CD4-positive, CD25-positive, alpha-beta regulatory T cell (primary cell): ENCODE results near the gene PRDM10. TPM values are rescaled to one million over a fixed set of nuclear protein-coding genes. Genes with fewer than 3 reads are reported as not detected.

ENCODE experiments used
- ATAC-seq, 2 donors: fragments of 150-1000 bp; cut with Tn5 transposase; one replicate each; pipeline ENCODE4 v1.10.0; 2021; ENCODE audit warnings: low read depth in 2 of 2, moderate number of reproducible peaks in 2 of 2, moderate library complexity in 1 of 2
- DNase-seq, 3 donors: peaks; one replicate each; pipeline versions ENCODE4 v3.0.0 to v3.0.0-alpha.2; 2012 to 2022; ENCODE audit warnings: mixed read lengths in 1 of 3
- H3K27ac ChIP-seq: one replicate; pipeline ENCODE4 v1.7.0; 2013; ENCODE audit warnings: mild to moderate bottlenecking, low read length; ENCODE audit not compliant: insufficient read depth, poor library complexity, severe bottlenecking
- H3K27me3 ChIP-seq: one replicate; pipeline ENCODE4 v1.7.0; 2013; ENCODE audit warnings: low read length; ENCODE audit not compliant: control insufficient read depth, insufficient read depth
- H3K36me3 ChIP-seq: one replicate; pipeline ENCODE4 v1.7.0; 2013; ENCODE audit warnings: mild to moderate bottlenecking, low read length, moderate library complexity; ENCODE audit not compliant: control insufficient read depth, insufficient read depth
- H3K4me1 ChIP-seq: 2 replicates; pipeline ENCODE4 v1.7.0; 2013; ENCODE audit warnings: mild to moderate bottlenecking, low read length; ENCODE audit not compliant: insufficient read depth, control insufficient read depth, poor library complexity, severe bottlenecking
- H3K4me3 ChIP-seq: one replicate; pipeline ENCODE4 v1.7.0; 2013; ENCODE audit warnings: low read depth, mild to moderate bottlenecking, low read length, moderate library complexity
- H3K9me3 ChIP-seq, 2 experiments: 1 replicate in 1 of 2; 2 replicates in 1 of 2; pipeline ENCODE4 v1.7.0; 2013; ENCODE audit warnings: low read length in 2 of 2, mild to moderate bottlenecking in 1 of 2, moderate library complexity in 1 of 2; ENCODE audit not compliant: control insufficient read depth in 2 of 2
- H3K27ac Mint-ChIP-seq, 3 donors: one replicate each; pipeline ENCODE4 v1.8.0; 2020 to 2022; ENCODE audit warnings: mild to moderate bottlenecking in 3 of 3, mixed read lengths in 3 of 3, moderate library complexity in 2 of 3
- H3K27me3 Mint-ChIP-seq: one replicate; pipeline ENCODE4 v1.8.0; 2022; ENCODE audit warnings: mild to moderate bottlenecking, mixed read lengths
- H3K36me3 Mint-ChIP-seq: one replicate; pipeline ENCODE4 v1.8.0; 2020; ENCODE audit warnings: mixed read lengths
- H3K4me1 Mint-ChIP-seq, 4 donors: one replicate each; pipeline ENCODE4 v1.8.0; 2020 to 2022; ENCODE audit warnings: mixed read lengths in 4 of 4, mild to moderate bottlenecking in 1 of 4
- H3K4me3 Mint-ChIP-seq, 4 donors: one replicate each; pipeline ENCODE4 v1.8.0; 2020 to 2022; ENCODE audit warnings: mild to moderate bottlenecking in 4 of 4, mixed read lengths in 4 of 4, moderate library complexity in 3 of 4
- H3K9me3 Mint-ChIP-seq, 7 donors: one replicate each; pipeline ENCODE4 v1.8.0; 2020 to 2022; ENCODE audit warnings: mixed read lengths in 7 of 7, mild to moderate bottlenecking in 3 of 7, moderate library complexity in 2 of 7
- polyA plus RNA-seq, 4 donors: library from polyadenylated mRNA; unstranded; fragments of 300-500 nt; fragmentation: Illumina TruSeq; gene quantifications; one replicate each; pipeline ENCODE4 v1.2.3, GENCODE V29; 2021
- total RNA-seq: library from RNA; stranded (reverse); gene quantifications from one replicate; pipeline ENCODE4 v1.2.3, GENCODE V29; 2022

Gene PRDM10, protein sequence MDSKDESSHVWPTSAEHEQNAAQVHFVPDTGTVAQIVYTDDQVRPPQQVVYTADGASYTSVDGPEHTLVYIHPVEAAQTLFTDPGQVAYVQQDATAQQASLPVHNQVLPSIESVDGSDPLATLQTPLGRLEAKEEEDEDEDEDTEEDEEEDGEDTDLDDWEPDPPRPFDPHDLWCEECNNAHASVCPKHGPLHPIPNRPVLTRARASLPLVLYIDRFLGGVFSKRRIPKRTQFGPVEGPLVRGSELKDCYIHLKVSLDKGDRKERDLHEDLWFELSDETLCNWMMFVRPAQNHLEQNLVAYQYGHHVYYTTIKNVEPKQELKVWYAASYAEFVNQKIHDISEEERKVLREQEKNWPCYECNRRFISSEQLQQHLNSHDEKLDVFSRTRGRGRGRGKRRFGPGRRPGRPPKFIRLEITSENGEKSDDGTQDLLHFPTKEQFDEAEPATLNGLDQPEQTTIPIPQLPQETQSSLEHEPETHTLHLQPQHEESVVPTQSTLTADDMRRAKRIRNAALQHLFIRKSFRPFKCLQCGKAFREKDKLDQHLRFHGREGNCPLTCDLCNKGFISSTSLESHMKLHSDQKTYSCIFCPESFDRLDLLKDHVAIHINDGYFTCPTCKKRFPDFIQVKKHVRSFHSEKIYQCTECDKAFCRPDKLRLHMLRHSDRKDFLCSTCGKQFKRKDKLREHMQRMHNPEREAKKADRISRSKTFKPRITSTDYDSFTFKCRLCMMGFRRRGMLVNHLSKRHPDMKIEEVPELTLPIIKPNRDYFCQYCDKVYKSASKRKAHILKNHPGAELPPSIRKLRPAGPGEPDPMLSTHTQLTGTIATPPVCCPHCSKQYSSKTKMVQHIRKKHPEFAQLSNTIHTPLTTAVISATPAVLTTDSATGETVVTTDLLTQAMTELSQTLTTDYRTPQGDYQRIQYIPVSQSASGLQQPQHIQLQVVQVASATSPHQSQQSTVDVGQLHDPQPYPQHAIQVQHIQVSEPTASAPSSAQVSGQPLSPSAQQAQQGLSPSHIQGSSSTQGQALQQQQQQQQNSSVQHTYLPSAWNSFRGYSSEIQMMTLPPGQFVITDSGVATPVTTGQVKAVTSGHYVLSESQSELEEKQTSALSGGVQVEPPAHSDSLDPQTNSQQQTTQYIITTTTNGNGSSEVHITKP
- total RNA-seq = 15.8 TPM
- polyA plus RNA-seq = 1 to 10 TPM; 2.6 to 3.0 (median 2.7) TPM

DNA sequence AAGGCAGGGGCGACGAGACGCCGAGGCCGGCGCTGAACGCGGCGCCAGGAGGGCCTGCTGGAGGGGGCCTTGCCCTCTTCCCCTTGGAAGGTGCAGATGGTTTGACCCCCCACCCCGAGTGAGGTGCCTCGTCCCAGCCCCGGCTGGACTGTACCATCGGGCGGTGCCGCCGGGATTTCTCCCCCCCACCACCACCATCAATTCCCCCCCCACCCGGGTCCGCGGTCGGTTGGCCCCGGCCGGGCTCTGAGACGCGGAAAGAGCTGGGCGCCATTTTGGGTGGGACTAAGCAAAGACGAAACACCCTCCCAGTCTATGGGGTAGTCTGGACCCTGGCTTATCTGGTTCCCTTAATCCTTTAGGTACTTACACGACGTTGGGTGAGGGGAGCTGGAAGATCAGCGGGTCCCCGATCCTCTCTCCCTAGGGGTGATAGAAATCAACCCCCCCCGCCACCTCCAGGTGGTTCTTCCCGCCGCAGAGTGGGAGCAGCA lies at the start of gene PRDM10:
TSS of gene PRDM10 (minus strand) at position 484 of the 494 bp plus-strand sequence. CDS start 41,871 bp downstream, outside the sequence.
- H3K4me1 ChIP-seq = peaks cover 44% of the 10 kb centered on the region
- Mint-ChIP-seq H3K4me3 (peak within 1 kb of the TSS; percentile 95 to 100 (median 100)), H3K27ac (peak within 1 kb of the TSS; percentile 99 to 100 (median 100)), H3K36me3 (no peaks in the 10 kb centered on the region), H3K9me3 (peaks cover 0 to 1% (median 0%) of the 10 kb centered on the region in 7 donors), H3K4me1 (peaks cover 12 to 55% (median 36%) of the 10 kb centered on the region in 4 donors), H3K27me3 (peaks cover 7% of the 10 kb centered on the region)
- no peaks in the 10 kb centered on the region for H3K36me3 ChIP-seq
- peak within 1 kb of the TSS; percentile 98 for H3K4me3 ChIP-seq
- no peaks in the 10 kb centered on the region for H3K9me3 ChIP-seq
- DNase-seq = peak; percentile 88 to 95 (median 95)
- no peaks in the 10 kb centered on the region for H3K27me3 ChIP-seq
- ATAC-seq = peak; percentile 62 to 65
- H3K27ac ChIP-seq = peak within 1 kb of the TSS; percentile 98

DNA sequence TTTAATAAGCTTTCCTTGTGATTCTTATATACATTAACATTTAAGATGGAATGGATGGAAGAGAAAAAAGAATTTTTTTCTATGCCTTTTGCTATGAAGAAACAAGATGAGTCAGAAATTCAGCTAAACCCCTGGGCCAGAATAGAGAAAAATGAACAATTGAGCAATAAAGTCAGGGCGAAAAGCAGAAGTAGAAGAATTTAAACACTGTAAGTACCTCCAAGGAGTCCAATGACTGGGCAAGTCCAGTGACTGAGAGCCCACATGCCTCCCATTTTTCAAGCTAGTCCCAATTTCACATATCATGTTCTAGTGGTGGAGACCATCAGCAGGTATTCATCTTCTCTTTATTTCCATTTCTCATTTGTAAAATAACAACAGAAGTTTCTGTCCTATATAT lies 48.4 kb upstream of the PRDM10 start:
- peaks cover 0 to 2% of the 10 kb centered on the region in 2 experiments for H3K9me3 ChIP-seq
- H3K27ac ChIP-seq = no peak overlapping the region
- peaks cover 0 to 1% (median 0%) of the 10 kb centered on the region in 4 donors for H3K4me1 Mint-ChIP-seq
- no peaks in the 10 kb centered on the region for H3K36me3 ChIP-seq
- no peak for ATAC-seq
- no peak for DNase-seq
- H3K36me3 Mint-ChIP-seq = no peaks in the 10 kb centered on the region
- H3K9me3 Mint-ChIP-seq = peaks cover 0 to 4% (median 0%) of the 10 kb centered on the region in 7 donors
- no peaks in the 10 kb centered on the region for H3K4me1 ChIP-seq
- no peak overlapping the region for H3K4me3 ChIP-seq
- no peak overlapping the region for H3K4me3 Mint-ChIP-seq
- peaks cover 42% of the 10 kb centered on the region for H3K27me3 Mint-ChIP-seq
- peaks cover 7% of the 10 kb centered on the region for H3K27me3 ChIP-seq
- no peak overlapping the region for H3K27ac Mint-ChIP-seq

DNA sequence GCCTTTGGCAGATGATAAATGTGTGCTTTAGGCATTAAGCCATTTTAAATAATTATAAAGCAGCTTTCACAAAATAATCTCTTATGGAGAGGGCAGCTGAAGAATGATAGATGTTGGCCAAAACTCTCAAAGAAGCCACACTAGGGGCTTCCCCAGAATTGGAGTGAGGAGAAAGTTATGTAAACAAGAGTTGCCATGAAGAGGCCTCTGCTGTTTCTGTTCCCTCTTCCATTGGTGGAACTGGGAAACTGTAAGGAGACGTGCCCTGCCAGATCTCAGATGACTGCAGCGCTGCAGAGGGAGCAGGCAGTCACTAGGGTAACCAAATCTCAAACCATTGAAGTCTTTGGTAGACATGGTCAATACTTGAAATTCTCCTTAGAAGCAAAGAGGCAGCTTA lies 47.6 kb upstream of the PRDM10 start:
- Histone ChIP-seq H3K27me3 (peaks cover 7% of the 10 kb centered on the region), H3K36me3 (no peaks in the 10 kb centered on the region), H3K4me3 (no peak overlapping the region), H3K9me3 (peaks cover 0 to 2% of the 10 kb centered on the region in 2 experiments), H3K27ac (no peak overlapping the region), H3K4me1 (no peaks in the 10 kb centered on the region)
- ATAC-seq (no peak), DNase-seq (no peak)
- H3K9me3 Mint-ChIP-seq = peaks cover 0 to 4% (median 0%) of the 10 kb centered on the region in 7 donors
- H3K4me1 Mint-ChIP-seq = peaks cover 0 to 1% (median 0%) of the 10 kb centered on the region in 4 donors
- peaks cover 40% of the 10 kb centered on the region for H3K27me3 Mint-ChIP-seq
- H3K27ac Mint-ChIP-seq = no peak overlapping the region
- H3K36me3 Mint-ChIP-seq = no peaks in the 10 kb centered on the region
- H3K4me3 Mint-ChIP-seq = no peak overlapping the region

DNA sequence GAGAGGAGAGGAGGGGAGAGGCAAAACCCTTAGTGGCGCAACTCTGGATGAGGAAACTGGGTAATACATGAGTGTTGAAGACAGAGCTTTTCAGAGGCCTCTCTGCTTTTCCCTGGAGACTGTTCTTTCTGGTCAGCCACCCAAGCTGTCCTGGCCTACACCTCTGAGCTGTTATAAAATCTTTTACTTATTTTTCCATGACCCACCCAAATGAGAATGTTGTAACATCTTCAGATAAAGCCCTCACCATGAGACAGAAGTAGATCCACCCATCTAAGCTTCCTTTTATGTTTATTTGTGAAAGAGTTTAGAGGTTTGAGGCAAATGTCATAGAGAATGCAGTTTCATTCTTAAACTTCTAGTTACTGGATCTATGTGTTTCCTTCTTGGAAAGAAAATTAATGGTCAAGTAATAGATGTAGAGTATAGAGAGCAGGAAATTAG lies 46.7 kb upstream of the PRDM10 start:
- Histone ChIP-seq H3K36me3 (no peaks in the 10 kb centered on the region), H3K27me3 (peaks cover 7% of the 10 kb centered on the region), H3K27ac (no peak overlapping the region), H3K4me1 (no peaks in the 10 kb centered on the region), H3K4me3 (no peak overlapping the region), H3K9me3 (peaks cover 0 to 2% of the 10 kb centered on the region in 2 experiments)
- Mint-ChIP-seq H3K27me3 (peaks cover 32% of the 10 kb centered on the region), H3K4me3 (no peak overlapping the region), H3K9me3 (peaks cover 0 to 4% (median 0%) of the 10 kb centered on the region in 7 donors), H3K36me3 (no peaks in the 10 kb centered on the region), H3K27ac (peak overlapping the region in 1 of 3 donors; percentile 20), H3K4me1 (peaks cover 0 to 1% (median 0%) of the 10 kb centered on the region in 4 donors)
- DNase-seq = no peak
- no peak for ATAC-seq

DNA sequence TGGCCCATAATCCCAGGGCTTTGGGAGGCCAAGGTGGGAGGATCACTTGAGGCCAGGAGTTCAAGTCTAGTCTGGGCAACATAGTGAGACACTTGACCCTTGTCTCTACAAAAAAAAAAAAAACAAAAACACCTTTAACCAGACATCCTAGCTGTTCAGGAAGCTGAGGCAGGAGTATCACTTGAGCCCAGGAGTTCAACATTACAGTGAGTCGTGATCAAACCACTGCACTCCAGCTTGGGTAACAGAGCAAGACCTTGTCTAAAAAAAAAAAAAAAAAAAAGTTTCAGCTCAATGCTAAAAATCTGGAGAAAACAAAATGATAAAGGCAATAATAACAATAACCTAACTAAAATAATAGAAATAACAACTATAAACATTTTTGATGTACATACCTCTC lies 44.5 kb upstream of the PRDM10 start:
- peaks cover 2% of the 10 kb centered on the region for H3K27me3 ChIP-seq
- Mint-ChIP-seq H3K9me3 (no peaks in the 10 kb centered on the region), H3K4me3 (no peak overlapping the region), H3K4me1 (peaks cover 0 to 1% (median 0%) of the 10 kb centered on the region in 4 donors), H3K27ac (no peak overlapping the region), H3K36me3 (no peaks in the 10 kb centered on the region), H3K27me3 (peaks cover 27% of the 10 kb centered on the region)
- no peaks in the 10 kb centered on the region for H3K9me3 ChIP-seq
- H3K27ac ChIP-seq = no peak overlapping the region
- no peak for DNase-seq
- no peak overlapping the region for H3K4me3 ChIP-seq
- no peaks in the 10 kb centered on the region for H3K4me1 ChIP-seq
- H3K36me3 ChIP-seq = no peaks in the 10 kb centered on the region
- no peak for ATAC-seq

DNA sequence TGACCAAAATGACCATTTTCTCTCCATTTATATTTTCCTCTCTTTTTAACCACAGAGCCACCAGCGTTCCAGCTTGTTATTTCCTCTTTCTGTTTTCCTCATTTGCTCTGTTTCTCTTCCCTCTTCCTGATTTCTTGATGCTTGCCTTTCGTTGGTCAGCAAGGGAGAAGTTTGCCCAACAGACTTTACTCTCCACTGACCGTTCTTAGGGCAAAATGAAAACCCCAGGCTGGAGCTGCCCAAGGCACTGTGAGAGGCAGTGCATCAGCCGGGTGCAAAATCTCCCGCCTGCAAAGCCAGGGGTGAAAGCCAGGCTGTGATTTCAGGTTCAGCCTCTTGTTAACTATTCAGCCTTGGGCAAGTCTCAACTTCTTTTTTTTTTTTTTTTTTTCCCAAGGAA lies 40.9 kb upstream of the PRDM10 start:
- no peak for ATAC-seq
- Histone ChIP-seq H3K27me3 (no peaks in the 10 kb centered on the region), H3K9me3 (no peaks in the 10 kb centered on the region), H3K27ac (no peak overlapping the region), H3K4me3 (no peak overlapping the region), H3K36me3 (no peaks in the 10 kb centered on the region), H3K4me1 (no peaks in the 10 kb centered on the region)
- DNase-seq = no peak
- Mint-ChIP-seq H3K4me1 (no peaks in the 10 kb centered on the region), H3K36me3 (no peaks in the 10 kb centered on the region), H3K9me3 (no peaks in the 10 kb centered on the region), H3K27me3 (peaks cover 5% of the 10 kb centered on the region), H3K4me3 (no peak overlapping the region), H3K27ac (peak overlapping the region in 1 of 3 donors; percentile 7)

DNA sequence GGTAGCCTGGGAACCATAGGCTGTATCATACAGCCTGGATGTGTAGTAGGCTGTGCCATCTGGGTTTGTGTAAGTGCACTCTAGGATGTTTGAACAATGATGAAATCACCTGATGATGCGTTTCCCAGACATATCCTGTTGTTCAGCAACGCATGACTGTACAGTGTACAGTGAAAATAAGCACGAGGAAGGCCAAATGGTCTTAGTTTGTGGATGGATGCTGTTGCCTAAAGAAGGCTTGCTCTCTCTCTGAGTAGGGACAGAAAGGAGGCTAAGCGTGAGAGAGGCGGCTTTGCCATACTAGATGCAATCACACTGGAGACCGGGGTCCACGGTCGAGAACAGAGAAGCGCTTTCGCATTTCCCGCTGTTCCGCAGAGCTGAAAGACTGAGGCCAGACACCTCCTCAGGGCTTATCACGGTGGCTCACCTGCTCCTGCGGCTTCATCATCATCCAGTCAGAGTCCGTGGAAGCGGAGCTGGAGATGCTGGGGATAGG lies 39.5 kb upstream of the PRDM10 start:
- H3K9me3 ChIP-seq = no peaks in the 10 kb centered on the region
- ATAC-seq = no peak
- H3K27ac Mint-ChIP-seq = no peak overlapping the region
- DNase-seq = no peak
- no peaks in the 10 kb centered on the region for H3K9me3 Mint-ChIP-seq
- H3K4me3 ChIP-seq = no peak overlapping the region
- no peaks in the 10 kb centered on the region for H3K4me1 ChIP-seq
- no peaks in the 10 kb centered on the region for H3K36me3 ChIP-seq
- H3K4me3 Mint-ChIP-seq = no peak overlapping the region
- peaks cover 11% of the 10 kb centered on the region for H3K27me3 Mint-ChIP-seq
- H3K4me1 Mint-ChIP-seq = no peaks in the 10 kb centered on the region
- H3K27ac ChIP-seq = no peak overlapping the region
- H3K27me3 ChIP-seq = no peaks in the 10 kb centered on the region
- no peaks in the 10 kb centered on the region for H3K36me3 Mint-ChIP-seq
